ENCODE results near the gene SCN3B.
"Not testable (repeated sequence)": the region's sequence is repeated elsewhere in the genome, so short reads cannot be mapped to it uniquely, and the experiment has no call there.

GRCh38 chr11:123659965-123660364 is 5.5 kb upstream of the SCN3B start:
- TF ChIP-seq GATA1 (IDR thresholded peaks at IDR 0.05; ENCODE audit: low read depth, low read length); POLR2A (IDR thresholded peaks at IDR 0.05; ENCODE audit: low read length): not testable (repeated sequence)

Measured in erythroblast (primary cell).